Breast epithelium (tissue), 3 donors: ENCODE data around the gene ITIH3.

Experiments
- CTCF ChIP-seq, 3 donors: fragments of 450-650 bp; IDR thresholded peaks; one replicate each; pipeline ENCODE4 v1.5.1; 2016 to 2017; ENCODE audit warnings: antibody characterized with exemption in 3 of 3, mild to moderate bottlenecking in 3 of 3, moderate library complexity in 3 of 3
- POLR2AphosphoS5 ChIP-seq, 3 donors: sonication (generic); formaldehyde crosslinking; IDR thresholded peaks; one replicate each; pipeline ENCODE4 v1.6.1; 2017; ENCODE audit warnings: antibody characterized with exemption in 3 of 3

- TF ChIP-seq CTCF (IDR thresholded peaks at IDR 0.05) = no peak
- TF ChIP-seq POLR2AphosphoS5 (IDR thresholded peaks at IDR 0.05) = no peak
These were observed 47.8 kb downstream of the ITIH3 start for GRCh38 chr3:52842424-52842823.
